ENCODE measurements around the gene ZBTB11.
A peak's percentile ranks its signal among the peaks of the same experiment; 100 is the strongest.
"Not testable (repeated sequence)": the region's sequence is repeated elsewhere in the genome, so short reads cannot be mapped to it uniquely, and the experiment has no call there.

ZBTB11 gene

DNA sequence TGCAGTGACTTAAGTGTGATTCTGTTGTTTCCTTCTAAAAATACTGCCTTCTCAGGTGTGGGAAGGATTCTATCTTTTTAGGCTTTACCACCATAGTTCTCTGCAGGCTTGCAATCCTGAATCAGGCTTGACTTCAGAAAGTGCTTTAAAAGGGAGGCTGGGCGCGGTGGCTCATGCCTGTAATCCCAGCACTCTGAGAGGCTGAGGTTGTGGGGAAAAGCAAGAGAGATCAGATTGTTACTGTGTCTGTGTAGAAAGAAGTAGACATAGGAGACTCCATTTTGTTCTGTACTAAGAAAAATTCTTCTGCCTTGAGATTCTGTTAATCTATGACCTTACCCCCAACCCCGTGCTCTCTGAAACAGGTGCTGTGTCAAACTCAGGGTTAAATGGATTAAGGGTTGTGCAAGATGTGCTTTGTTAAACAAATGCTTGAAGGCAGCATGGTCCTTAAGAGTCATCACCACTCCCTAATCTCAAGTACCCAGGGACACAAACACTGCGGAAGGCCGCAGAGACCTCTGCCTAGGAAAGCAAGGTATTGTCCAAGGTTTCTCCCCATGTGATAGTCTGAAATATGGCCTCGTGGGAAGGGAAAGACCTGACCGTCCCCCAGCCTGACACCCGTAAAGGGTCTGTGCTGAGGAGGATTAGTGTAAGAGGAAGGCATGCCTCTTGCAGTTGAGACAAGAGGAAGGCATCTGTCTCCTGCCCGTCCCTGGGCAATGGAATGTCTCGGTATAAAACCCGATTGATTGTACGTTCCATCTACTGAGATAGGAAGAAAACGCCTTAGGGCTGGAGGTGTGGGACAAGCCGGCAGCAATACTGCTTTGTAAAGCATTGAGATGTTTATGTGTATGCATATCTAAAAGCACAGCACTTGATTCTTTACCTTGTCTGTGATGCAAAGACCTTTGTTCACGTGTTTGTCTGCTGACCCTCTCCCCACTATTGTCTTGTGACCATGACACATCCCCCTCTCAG is 15.0 kb upstream of the ZBTB11 start:
- DNase-seq (ENCODE audit: extremely low read depth in 1 of 2, low read depth in 1 of 2), result not testable (repeated sequence)

DNA sequence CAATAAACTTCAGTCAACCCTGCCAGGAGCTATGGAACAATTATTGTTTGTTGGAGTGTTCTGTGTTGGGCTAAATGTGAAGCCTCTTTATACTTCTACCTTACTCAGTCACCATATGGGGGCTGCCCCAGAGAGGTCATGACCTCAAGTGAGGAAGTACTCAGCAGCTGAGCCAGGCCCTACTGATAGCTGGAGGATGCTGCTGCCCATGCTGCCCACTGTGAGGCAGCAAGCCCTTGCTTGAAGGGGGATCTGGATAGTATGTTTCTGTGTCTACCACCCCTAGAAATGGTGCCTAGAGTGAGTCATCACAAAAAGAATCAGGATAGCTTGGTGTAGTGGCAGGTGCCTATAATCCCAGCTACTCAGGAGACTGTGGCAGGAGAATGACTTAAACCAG is 14.0 kb upstream of the ZBTB11 start:
- DNase-seq (ENCODE audit: extremely low read depth in 1 of 2, low read depth in 1 of 2), result no peak

DNA sequence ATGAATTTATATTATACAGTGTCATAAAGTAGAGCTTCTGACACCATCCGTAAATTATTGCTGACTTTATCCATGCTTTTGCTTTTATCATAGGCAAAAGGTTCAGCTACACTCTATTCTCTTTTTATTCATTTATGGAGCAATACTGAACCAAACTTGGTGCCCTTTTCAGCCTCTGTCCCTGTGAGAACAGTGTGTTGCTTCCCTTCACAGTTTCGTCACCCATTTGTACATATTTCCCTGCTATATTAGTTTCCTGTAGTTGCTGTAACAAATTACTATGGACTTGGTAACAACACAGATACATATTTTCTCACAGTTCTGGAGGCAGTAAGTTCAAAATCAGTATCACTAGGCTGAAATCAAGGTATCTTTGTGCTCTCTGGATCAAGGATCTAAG is 12.4 kb upstream of the ZBTB11 start:
- DNase-seq (ENCODE audit: extremely low read depth in 1 of 2, low read depth in 1 of 2), result no peak

DNA sequence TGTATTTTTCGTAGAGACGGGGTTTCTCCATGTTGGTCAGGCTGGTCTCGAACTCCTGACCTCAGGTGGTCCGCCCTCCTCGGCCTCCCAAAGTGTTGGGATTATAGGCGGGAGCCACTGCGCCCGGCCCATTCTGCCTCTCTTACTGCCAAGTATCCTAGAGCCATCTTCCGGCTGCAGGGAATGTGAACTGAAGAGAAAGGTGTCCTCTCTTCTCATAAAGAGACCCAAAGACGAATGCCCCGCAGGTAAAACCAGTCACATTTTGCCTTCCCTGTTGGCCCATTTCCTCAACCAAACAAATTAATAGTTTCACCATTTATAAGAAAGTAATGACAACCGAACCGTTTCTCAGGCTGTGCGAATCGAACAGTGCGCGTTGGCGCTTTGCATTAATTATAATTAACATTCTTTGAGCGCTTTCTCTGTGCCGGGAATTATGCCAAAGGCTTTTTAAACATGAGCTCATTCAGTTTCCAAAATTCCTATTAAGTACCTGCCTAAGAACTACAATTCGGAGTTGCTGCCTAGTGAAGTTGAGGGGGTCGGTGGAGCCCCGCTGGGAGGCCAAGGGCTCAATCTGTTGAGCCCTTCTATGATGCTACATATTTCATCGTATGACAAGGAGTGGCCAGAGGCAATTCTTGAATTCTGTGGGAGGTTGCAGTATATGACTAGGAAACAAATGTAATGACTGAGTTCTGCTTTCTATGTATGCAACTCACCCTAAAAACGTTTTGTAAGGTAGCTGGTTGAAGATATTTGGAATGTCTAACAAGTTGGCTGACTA is 10.4 kb upstream of the ZBTB11 start:
- DNase-seq (ENCODE audit: extremely low read depth in 1 of 2, low read depth in 1 of 2), result no peak

DNA sequence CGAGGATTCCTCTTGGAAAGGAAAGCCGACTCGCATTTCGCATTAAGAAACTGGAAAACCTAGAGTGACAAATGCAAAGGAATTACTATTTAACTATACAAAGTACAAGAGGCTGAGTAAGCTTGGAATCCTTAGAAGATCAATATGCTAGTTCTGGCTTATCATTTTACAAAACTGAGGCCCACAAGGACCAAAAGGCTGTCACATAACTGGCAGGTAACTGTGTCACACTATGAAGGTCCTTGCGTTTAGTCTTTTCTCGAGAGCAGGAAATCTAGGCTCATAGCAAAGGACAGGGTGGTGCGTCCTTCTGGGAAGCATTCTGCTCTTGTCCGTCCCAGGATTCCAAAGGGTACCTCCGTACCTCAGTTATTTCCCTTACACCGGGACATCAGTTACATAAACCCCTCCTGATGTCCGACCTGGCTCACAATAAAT is 9.0 kb upstream of the ZBTB11 start:
- no peak for DNase-seq (ENCODE audit: extremely low read depth in 1 of 2, low read depth in 1 of 2)

DNA sequence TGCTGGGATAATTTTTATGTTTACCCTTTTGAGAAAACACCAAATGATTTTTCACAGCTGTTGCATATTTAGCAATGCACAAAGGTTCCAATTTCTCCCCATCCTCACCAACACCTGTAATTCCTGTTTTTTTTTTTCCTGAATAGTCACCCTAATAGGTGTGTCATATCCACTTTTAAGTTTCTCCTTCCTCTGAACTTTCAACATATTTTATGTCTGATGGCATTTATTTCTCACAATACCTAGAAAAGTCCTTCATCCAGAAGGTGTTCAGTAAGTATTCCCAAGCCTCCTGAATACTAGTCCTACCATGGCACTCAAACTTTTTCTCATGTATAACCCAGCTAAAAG is 8.1 kb upstream of the ZBTB11 start:
- DNase-seq (ENCODE audit: extremely low read depth in 1 of 2, low read depth in 1 of 2), result no peak

DNA sequence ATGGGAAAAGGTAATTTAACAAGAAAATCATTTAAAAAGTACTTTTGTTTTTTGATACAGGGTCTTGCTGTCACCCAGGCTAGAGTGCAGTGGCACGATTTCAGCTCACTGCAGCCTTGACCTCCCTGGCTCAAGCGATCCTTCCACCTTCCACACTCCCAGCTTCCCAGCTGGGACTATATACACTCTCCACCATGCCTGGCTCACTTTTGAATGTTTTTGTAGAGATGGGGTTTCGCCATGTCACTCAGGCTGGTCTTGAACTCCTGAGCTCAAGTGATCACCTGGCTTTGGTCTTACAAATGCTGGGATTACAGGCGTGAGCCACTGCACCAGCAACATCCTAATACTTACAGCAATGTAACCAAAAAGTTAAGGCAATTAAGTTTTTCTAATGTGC is 3.5 kb upstream of the ZBTB11 start:
- no peak for DNase-seq (ENCODE audit: extremely low read depth in 1 of 2, low read depth in 1 of 2)

DNA sequence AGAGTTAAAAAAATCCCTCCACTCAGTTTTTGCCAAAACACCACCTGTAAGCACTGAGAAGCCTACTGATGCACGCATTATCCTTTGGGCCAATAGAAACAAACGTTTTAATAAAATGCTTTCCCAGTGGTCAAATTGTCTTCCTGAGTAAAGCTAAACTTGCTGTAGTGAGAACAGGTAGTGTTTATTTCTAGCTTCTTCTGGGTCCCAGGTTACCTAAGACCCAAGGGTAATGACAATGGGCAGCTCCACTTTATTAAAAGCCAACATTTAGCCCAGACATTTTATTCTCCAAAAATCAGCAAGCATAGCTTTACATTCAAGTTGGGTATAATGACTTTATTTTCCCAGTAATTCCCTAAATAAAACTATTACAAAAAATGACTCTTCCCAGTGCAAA is 1.9 kb upstream of the ZBTB11 start:
- DNase-seq (ENCODE audit: extremely low read depth in 1 of 2, low read depth in 1 of 2), result not testable (repeated sequence)

DNA sequence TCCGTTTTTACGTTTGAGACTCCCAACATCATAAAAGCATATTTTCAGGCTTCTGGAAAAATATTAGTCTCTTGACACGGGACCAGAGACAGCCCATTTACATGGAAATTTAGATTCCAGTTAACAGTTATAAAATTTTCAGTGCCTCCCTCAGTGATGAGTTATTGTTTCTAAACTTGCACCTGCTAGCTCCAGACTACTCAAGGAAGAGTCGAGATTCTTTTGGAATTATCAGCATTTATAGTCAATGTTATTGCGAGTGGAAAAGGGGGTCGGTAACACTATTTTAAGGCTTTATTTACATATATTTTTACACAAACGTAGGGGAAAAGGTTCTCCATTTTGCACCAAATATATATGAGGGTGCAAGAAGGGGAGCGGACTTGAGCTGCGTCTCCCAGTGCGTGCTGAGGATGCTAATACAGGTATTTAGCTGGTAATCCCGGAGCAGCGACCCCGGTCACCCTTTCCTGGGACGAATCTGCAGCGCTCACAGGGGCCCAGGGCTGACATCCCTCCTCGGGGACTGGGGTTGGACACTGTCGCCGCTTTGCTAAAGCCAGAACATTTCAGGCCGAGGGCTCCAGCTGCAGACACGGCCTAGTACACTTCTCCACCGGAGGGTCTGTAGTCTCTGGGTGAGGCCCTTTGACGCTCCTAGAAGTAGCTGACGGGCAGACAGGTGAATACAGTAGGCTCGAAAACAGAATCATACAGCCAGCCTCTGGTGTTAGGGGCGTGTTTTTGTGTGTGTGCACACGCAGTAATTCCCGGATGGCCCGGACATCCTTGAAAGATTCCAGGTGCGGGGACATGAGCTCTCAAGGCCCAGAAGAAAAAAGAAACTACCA is 729 bp upstream of the ZBTB11 start:
- DNase-seq (ENCODE audit: extremely low read depth in 1 of 2, low read depth in 1 of 2), result no peak

DNA sequence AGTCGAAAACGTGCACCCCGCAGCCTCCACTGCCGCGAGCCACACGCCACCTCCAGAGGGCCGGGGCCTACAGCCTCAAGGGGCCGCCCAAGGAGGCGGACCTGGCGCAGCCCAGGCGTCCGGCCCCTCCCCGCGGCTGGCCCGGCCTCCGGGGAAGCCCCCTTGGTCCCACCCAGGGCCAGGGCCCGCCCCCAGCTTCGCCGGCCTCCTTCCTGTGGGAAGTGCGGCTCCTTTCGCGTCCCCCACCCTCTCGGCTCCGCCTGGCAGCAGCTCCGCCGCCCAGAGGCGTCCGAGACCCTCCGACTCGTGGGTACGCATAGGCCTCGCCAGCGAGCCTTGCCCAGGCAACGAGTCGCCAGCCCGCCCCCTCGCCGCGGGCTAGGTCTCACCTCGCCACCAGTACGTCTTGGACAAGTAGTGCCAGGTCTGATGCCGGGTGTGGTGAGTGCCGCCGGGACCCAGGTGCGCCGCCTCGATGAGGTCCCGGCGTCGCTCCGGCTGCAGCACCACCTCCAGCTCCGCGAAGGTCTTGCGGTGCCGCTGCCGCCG is 642 bp downstream of the ZBTB11 start:
- peak; percentile 88 to 92 for DNase-seq (ENCODE audit: extremely low read depth in 1 of 2, low read depth in 1 of 2)

DNA sequence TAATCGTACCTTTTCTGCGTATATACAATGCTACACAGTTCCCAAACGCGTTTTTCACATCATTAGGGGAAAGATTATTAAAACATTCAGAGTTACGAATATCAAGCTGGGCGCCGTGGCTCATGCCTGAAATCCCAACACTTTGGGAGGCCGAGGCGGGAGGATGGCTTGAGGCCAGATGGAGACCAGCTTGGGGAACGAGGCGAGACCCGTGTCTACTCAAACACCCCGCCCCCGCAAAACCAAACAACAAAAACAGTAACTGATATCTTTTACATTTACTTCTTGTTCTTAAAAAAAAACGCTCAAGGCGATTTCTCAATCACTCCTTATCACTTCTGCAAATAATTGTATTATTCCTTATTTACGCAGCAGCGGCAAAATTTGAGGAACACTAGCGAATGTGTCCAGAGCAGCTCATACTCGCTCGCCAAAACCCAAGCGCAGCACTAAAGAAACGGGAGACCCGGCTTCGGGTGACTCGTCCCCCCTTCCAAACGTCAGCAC is 1.2 kb downstream of the ZBTB11 start:
- DNase-seq (ENCODE audit: extremely low read depth in 1 of 2, low read depth in 1 of 2), result no peak

DNA sequence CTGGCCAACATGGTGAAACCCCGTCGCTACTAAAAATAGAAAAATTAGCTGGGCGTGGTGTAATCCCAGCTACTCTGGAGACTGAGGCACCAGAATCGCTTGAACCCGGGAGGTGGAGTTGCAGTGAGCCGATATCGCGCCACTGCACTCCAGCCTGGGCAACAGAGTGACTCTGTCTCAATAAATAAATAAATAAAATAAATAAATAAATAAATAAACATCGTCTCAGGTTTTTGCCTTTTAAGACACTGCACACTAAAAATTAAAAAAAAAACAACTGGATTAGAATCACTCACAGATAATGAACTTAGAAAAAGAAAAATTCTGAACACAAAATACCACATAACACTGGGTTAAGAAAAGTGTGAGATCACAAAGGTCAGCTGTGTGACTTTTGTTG is 2.4 kb downstream of the ZBTB11 start:
- no peak for DNase-seq (ENCODE audit: extremely low read depth in 1 of 2, low read depth in 1 of 2)

DNA sequence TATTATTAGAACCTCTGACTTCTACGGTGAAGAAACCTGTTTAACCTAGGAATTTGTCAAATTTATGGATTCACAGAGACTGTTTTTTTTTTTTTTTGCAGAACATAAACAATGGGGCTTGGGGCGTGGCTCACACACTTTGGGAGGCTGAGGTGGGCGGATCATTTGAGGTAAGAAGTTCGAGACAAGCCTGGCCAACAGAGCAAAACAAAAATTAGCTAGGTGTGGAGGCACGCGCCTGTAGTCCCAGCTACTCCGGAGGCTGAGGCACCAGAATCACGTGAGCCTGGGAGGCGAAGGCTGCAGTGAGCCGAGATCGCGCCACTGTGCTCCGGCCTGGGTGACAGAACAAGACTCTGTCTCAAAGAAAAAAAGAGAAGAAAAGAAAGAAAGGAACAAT is 3.0 kb downstream of the ZBTB11 start:
- DNase-seq (ENCODE audit: extremely low read depth in 1 of 2, low read depth in 1 of 2), result no peak

DNA sequence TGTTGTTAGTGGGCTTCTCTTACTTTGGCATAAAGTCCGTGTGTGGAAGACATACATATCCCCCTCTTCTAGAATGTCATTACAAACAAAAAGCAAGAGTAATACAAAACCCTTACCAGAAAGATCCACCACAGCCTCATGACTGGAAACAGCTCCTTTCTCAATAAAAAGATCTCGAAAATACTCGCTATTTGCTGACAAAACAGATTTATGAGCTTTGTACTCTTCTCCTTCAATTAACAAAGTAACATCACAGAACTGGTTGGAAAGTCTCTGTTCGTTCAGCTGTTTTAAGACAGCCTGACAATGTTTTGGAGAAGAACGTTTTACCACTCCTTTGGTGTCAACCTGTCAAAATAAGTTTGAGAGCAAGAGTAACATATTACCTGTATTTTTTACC is 5.9 kb downstream of the ZBTB11 start:
- no peak for DNase-seq (ENCODE audit: extremely low read depth in 1 of 2, low read depth in 1 of 2)

DNA sequence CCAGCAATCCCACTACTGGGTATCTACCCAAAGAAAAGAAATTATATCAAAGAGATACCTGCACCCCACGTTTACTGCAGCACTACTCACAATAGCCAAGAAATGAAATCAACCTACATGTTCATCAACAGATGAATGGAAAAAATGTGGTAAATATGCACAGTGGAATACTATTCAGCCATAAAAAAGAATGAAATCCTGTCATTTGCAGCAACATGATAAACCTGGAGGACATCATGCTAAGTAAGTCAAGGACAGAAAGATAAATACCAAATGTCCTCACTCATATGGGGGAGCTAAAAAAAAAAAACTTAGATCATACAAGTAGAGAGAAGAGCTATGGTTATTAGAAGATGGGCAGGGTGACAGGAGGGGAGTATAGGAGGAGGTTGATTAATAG is 9.1 kb downstream of the ZBTB11 start:
- DNase-seq (ENCODE audit: extremely low read depth in 1 of 2, low read depth in 1 of 2), result no peak

DNA sequence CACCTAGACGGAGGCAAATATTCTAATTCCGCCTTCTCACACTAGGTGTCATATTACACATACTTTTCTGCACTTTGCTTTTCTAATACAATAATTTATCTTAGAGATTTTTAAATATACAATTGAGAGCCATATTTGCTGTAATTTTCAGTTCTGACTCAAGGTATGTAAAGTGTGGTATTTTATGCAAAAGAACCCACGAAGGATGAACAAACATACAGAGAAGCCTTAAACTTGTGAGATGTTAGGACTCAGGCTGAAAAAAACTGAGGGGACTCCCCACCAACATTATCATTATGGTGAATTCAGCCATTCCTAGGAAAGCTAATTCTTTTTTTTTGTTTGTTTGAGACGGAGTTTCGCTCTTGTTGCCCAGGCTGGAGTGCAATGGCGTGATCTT is 9.6 kb downstream of the ZBTB11 start:
- DNase-seq (ENCODE audit: extremely low read depth in 1 of 2, low read depth in 1 of 2), result no peak

DNA sequence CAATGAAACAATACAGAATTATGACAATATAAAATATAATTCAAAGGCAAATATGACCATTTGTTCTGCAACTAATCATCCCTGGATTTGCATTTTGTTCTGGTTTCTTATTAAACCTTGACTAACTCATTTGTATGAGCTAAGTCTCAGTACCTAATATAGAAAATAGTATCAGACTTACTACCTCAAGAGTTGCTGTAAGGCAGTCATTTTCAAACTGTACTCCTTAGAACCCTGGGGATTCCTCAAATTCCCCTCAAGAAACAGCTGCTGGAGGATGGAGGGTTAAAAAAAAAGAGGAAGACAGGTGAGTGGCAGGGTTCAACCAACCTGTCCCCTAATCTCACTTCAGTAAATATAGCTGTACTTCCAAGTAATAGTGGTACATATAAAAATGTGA is 11.1 kb downstream of the ZBTB11 start:
- no peak for DNase-seq (ENCODE audit: extremely low read depth in 1 of 2, low read depth in 1 of 2)

DNA sequence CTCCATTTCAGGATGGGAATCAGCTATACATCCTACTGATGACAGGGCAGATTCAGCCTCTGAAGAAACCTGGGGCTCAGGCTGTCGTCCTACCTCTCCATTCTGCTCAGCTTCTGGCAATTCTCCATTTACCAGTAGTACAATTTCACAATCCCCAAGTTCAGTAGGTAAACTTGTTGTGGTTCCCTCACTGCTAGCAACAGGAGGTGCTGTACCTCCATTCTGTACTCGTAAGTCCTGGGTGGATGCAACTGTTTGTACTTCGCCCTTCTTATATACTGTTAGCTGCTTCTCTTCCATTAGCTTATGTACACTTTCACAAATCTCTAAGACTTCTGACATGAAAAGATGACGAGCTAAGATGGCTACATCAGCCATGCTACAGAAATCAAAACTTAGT is 11.6 kb downstream of the ZBTB11 start:
- no peak for DNase-seq (ENCODE audit: extremely low read depth in 1 of 2, low read depth in 1 of 2)

DNA sequence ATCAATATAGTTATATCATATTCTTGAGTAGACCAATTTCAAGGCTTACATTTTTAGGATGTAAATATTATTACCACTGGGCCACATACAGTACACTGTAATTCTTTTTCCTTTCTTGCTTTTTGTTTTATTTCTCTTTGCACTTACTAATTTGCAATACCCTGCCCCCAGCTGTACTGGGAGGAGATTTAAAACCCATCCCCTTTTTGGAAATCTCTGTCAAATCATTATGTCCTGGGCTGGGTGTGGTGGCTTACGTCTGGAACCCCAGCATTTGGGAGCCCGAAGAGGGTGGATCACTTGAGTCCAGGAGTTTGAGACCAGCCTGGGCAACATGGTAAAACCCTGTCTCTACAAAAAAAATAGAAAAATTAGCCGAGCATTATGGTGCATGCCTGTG is 16.2 kb downstream of the ZBTB11 start:
- no peak for DNase-seq (ENCODE audit: extremely low read depth in 1 of 2, low read depth in 1 of 2)

DNA sequence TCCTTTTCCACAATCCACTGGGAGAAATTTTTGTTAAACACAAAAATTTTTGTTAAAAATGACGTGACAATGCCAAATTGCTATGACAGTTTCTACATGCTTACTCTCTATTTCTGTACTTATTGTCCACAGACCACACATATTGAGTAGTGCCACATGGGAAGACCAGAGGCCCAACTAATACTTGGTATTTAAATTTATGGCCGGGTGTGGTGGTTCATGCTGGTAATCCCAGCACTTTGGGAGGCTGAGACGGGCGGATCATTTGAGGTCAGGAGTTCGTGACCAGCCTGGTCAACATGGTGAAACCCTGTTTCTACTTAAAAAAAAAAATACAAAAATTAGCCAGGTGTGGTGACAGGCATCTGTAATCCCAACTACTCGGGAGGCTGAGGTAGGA is 20.3 kb downstream of the ZBTB11 start:
- DNase-seq (ENCODE audit: extremely low read depth in 1 of 2, low read depth in 1 of 2), result no peak

DNA sequence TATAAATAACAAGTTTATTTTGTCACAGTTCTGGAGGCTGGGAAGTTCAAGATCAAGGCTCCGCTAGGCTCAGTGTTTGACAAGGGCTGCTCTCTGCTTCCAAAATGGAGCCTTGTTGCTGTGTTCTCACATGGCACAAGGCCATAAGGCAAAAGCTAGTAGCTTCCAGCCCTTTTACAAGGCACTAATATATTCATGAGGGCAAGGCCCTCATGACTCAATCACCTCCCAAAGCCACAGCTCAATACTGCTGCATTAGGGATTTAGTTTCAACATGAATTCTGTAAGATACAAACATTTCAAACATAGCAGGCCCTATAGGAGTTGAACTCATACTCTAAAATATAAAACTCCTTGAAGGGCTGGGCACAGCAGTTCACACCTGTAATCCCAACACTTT is 30.2 kb downstream of the ZBTB11 start:
- DNase-seq (ENCODE audit: extremely low read depth in 1 of 2, low read depth in 1 of 2), result no peak

Data from activated CD8-positive, alpha-beta memory T cell treated with anti-CD3 and anti-CD28 coated beads for 1 hour (primary cell).